ENCODE results near the gene PCDHA1.

- TF ChIP-seq CTCF (conservative IDR thresholded peaks at IDR 0.05; ENCODE audit: low read depth, low read length) (no peak), EZH2 (IDR thresholded peaks at IDR 0.05; ENCODE audit: borderline replicate concordance, low read depth, low read length, poor library complexity, severe bottlenecking) (no peak)
Measured at GRCh38 chr5:140877262-140877581, 91.3 kb downstream of the PCDHA1 start.

Measured in A673 (cell line).